T47D (cell line): ENCODE results near the gene AJM1.
"Not testable (repeated sequence)": the region's sequence is repeated elsewhere in the genome, so short reads cannot be mapped to it uniquely, and the experiment has no call there.

ENCODE experiments used
- DNase-seq, 2 experiments: peaks; one replicate each; pipeline versions ENCODE4 v3.0.0 to v3.0.0-alpha.2; 2011 to 2012; ENCODE audit warnings: low read depth in 1 of 2, low spot score in 1 of 2
- JUND ChIP-seq: IDR thresholded peaks from 2 replicates; pipeline ENCODE4 v1.6.1; 2012; ENCODE audit warnings: low read depth
- in situ Hi-C: cut with HindIII; loops from 2 replicates; pipeline ENCODE4 v1.10.0; 2016; ENCODE audit warnings: low sequenced_read_pairs, low pct_unique_long_range_greater_than_20kb

The AJM1 gene

DNA sequence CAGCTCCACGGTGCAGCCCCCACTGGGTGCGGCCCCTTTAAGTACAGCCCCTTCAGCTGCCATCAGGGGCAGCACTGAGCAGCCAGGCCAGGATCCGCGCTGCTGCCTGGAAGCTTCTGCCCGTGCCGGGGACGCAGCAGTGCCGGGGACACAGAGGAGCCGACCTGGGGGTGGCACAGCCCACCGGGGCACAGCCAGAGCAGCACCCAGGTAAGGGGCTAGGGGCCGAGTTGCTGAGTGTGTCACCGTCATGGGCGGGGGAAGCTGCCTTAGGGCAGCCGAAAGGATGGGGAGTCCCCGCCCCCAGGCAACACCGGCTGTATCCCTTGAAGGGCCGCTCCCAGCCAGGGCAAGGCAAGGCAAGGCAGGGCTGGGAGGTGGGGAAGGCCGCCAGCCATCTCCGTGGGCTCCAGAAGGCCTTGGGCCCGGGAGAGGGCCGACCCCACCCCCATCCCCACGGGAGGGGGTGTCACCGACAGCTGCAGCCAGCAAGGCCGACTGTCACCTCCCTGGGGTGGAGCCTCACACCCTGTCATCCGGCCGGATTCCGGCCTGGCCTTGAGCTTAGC lies at the start of gene AJM1:
Gene AJM1, plus strand, starts transcription at position 99 of the 569 bp plus-strand sequence. CDS start 1,937 bp downstream, outside the sequence.
- in situ Hi-C loops, result not testable (repeated sequence)
- DNase-seq, result peak; percentile 88 to 96

DNA sequence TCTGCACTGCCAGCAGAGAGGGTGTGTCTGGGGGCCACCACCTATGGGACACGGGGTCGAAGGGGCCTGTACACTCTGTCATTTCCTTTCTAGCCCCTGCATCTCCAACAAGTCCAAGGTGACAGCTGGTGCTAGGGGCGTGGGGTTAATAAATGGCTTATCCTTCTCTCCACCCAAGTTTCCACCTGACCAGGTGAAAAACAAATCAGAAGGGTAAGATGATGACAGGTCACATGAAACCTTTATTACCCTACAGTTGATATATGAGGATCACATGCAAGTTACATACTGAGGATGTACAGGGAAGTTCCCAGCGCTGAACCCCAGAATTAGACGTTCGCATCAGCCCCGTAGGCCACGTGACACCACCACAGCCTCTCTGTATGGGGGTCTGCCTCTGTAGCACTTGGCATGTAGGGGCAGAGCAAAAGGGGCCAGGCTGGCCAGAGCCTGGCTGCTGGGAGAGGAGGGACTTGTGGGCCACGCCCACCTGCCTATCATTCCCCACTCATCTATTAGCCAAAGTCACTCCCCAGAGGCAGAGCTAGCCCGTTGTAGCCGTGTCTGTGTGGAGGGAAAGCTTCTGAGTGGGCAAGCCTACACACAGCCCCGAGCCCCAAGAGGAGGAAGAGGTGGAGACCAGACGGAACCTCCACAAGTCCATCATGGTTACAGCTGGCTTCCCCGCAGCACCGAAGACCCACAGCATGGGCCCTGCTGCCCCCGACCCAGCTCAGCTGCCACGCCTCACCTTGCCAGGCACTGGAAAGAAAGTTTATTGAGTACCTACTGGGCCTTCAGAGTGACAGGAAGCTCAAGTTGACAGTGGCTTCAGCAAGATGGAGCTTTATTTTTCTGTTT lies 49.0 kb upstream of the AJM1 start:
- DNase-seq, result peak in 1 of 2 experiments; percentile 61
- TF ChIP-seq JUND, result no peak
- in situ Hi-C loops, result no loop called here

DNA sequence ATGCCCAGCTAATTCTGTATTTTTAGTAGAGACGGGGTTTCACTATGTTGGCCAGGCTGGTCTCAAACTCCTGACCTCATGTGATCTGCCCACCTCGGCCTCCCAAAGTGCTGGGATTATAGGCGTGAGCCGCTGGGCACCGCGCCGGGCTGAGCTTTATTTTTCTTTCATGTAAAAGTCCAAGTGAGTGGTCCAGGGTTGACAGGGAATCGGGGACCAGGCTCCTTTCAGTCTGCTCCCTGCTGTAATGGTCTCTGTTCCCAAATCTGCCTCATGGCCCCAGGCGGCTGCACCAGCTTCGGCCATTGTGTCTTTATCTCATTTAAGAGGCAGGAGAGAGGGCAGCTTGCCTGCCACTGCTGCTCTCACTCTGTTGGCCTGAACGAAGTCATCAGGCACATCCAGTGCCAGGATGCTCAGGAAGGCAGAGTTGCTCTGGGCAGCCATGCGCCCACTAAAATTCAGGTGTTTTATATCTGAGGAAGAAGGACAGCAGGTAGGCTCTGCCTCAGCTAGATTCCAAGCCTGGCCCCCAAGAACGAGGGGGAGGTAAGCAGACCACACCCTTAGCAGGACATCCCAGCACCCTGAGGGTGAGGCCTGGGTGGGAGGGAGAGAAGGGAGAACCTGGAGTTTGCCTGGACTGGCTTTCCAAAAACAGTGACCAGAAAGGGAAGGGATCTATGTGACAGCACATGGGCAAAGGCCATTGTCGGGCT lies 47.8 kb upstream of the AJM1 start:
- in situ Hi-C loops, result no loop called here
- DNase-seq, result no peak
- no peak for TF ChIP-seq JUND

DNA sequence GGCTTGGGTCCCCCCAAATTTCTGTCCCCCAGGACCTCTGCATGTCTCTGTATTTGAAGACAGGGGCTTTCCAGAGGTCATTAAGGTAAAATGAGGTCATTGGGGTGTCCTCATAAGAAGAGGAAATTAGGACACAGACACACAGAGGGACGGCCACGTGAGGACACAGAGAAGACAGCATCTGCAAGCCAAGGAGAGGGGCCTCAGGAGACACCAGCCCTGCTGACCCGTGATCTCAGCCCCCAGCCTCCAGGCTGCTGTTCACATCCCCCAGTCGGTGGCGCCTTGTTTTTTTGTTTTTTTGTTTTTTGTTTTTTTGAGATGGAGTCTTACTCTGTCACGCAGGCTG lies 47.3 kb upstream of the AJM1 start:
- DNase-seq, result no peak
- no peak for TF ChIP-seq JUND
- in situ Hi-C loops, result no loop called here

DNA sequence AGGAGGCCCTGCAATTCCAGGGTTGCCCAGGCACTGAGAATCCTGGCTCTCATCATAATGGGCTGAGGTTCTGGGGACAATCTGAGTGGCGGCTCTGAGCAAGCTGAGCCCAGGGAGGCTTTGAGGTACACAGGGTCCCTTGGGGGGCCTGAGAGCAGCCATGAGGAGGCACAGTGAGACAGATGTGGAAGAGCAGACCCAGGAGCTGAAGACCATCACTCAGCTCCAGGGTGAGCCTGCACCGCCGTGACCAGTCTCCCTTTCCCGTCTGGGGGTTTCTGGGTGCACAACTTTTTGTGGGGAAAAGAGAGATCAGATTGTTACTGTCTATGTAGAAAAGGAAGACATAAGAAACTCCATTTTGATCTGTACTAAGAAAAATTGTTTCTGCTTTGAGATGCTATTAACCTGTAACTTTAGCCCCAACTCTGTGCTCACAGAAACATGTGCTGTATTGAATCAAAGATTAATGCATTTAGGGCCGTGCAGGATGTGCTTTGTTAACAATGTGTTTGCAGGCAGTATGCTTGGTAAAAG lies 46.0 kb upstream of the AJM1 start, which contains the start of gene CCDC183:
Gene CCDC183, plus strand, starts transcription at position 101 of the 537 bp plus-strand sequence. Its CDS starts 60 bp downstream, at position 161.
- no peak for TF ChIP-seq JUND
- in situ Hi-C loops, result no loop called here
- DNase-seq, result no peak

DNA sequence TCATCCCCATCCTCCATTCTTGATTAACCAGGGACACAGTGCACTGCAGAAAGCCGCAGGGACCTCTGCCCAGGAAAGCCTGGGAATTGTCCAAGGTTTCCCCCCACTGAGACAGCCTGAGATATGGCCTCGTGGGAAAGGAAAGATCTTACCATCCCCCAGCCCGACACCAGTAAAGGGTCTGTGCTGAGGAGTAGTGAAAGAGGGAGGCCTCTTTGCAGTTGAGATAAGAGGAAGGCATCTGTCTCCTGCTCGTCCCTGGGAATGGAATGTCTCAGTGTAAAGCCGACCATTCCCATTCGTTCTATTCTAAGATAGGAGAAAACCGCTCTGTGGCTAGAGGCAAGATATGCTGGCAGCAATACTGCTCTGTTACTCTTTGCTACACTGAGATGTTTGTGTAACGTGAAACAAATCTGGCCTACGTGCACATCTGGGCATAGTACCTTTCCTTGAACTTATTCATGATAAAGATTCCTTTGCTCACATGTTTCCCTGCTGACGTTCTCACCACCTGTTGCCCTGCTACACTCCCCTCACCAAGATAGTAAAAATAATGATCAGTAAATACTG lies 45.4 kb upstream of the AJM1 start:
- in situ Hi-C loops, DNase-seq: not testable (repeated sequence)

DNA sequence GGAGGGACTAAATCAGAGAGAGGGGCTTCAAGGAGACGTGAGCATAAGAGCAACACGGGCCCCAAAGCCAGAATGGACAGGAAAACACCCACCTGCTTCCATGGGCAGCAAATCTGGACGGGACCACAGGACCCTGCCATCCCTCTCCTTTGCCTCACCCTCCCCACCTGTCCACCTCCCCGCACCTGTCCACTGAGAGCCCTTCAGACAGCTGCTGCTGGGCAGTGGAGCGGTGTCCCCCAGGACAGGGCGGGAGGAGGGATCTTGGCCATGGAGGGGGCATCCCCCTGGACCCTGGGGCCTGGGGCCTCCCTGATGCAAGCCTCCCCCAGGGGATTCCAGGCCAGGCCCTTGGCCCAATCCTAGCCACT lies 43.6 kb upstream of the AJM1 start:
- in situ Hi-C loops, result no loop called here
- no peak for DNase-seq
- TF ChIP-seq JUND, result no peak

DNA sequence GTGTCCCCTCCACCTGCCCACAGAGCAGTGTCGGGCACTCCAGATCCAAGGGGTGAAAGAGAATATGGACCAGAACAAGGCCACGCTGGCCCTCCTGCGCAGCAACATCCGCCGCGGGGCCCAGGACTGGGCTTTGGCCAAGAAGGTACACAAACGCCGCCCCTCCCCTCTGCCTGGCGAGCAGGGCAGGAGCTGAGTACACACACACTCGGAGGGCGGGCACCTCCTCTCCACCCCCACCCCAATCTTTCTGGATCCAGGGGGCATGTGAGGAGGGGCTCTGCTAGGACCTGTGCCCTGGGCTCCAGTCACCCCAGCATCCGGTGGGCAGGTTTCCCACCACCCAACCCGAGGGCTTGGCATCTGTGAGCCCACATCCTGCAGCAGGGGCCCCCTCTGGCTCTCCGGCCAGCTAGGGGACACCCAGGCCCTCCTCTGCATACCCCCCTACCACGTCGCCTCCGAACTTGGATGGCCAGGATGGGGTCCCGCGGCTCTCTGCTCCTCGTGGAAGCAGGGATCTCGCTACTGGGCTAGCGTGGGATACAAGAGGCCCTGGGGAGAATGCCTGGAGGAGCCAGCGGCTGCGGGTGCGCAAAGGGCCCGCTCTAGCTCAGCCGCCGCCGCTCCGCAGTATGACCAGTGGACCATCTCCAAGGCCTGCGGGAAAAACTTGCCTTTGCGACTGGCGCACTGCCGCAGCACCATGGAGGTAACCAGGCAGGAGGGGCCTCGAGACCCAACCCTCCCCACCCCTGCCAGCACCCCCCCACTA lies 43.0 kb upstream of the AJM1 start:
- in situ Hi-C loops, result no loop called here
- DNase-seq, result peak in 1 of 2 experiments; percentile 81
- TF ChIP-seq JUND, result no peak

DNA sequence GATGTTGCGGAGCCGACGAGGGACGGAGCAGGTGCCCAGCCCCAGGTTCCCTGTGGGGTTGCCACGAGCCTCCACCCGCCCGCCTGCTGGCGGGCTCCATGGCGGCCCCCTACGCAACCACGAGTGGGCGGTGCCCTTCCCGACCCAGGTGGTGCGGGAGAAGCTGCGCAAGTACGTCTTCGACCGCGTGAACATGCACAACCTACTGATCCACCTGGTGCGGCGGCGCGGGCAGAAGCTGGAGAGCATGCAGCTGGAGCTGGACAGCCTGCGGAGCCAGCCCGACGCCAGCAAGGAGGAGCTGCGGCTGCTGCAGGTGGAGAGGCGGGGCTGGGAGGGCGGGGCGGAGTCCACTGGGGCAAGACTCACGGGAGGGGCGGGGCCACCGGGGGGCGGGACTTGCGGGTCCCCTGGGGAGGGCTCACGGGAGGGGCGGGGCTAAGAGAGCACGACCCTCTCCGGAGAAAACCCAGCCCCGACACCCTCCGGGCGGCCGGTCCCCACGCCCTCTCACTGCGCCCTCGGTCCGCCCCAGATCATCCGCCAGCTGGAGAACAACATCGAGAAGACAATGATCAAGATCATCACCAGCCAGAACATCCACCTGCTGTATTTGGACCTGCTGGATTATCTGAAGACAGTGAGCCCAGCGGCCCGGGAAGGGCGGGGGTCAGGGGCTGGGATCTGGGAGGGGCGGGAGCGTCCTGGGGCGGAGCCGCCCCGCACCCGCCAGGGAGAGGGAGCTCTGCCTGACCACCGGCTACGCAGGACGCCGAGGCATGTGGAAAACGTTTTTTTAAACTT lies 42.2 kb upstream of the AJM1 start:
- in situ Hi-C loops, result no loop called here
- DNase-seq, result peak; percentile 89 to 97
- TF ChIP-seq JUND, result no peak

DNA sequence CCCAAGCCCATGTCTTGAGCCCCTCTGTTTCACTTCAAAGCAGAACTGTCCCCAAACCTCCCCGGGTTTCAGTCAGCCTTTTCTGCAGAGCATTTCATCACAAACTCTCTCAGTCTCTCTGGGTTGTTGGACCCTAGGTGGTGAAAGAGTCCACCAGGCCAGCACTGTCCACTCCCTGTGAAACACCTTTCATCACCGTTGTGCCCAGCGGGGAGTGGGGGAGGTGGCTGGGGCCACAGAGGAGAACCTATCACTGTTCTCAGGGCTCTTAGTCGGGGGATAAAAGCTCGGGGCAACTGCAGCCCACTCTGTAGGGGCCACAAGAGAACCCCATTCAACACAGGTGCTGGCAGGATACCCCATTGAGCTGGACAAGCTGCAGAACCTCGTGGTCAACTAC lies 40.0 kb upstream of the AJM1 start:
- no peak for DNase-seq
- in situ Hi-C loops, result no loop called here
- TF ChIP-seq JUND, result no peak

DNA sequence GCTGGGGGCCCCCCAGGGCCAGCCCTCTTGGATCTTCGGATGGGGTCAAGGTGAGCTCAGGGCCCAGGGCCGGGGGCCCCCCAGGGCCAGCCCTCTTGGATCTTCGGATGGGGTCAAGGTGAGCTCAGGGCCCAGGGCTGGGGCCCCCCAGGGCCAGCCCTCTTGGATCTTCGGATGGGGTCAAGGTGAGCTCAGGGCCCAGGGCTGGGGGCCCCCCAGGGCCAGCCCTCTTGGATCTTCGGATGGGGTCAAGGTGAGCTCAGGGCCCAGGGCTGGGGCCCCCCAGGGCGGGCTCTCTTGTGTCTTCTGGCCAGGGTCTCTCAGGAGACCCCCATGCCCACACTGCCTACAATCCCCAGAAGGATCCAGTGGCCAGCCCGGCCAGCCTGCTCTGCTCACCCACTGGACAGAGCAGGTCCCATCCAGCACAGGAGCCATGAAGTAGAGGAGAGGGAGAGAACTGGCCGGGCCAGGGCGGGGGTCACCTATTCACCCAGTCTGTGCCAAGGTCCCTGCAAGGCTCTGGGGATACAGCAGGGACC lies 39.2 kb upstream of the AJM1 start:
- in situ Hi-C loops, DNase-seq: not testable (repeated sequence)
